Mesendoderm (in vitro differentiated cells): ENCODE data around the gene DCAF4.

ENCODE experiments used
- DNase-seq: peaks from one replicate; pipeline ENCODE4 v3.0.0; 2013
- H2AK5ac ChIP-seq: 2 replicates; pipeline ENCODE4 v1.6.1; 2013; ENCODE audit warnings: low read length, inconsistent platforms
- H2BK120ac ChIP-seq: 2 replicates; pipeline ENCODE4 v1.6.1; 2013; ENCODE audit warnings: low read depth, mild to moderate bottlenecking, low read length, moderate library complexity, mixed read lengths
- H2BK15ac ChIP-seq: replicated peaks from 2 replicates; pipeline ENCODE4 v1.6.1; 2013; ENCODE audit warnings: low read depth, mild to moderate bottlenecking, moderate library complexity
- H2BK5ac ChIP-seq: 2 replicates; pipeline ENCODE4 v1.6.1; 2013; ENCODE audit warnings: low read length, inconsistent platforms
- H3K18ac ChIP-seq: 2 replicates; pipeline ENCODE4 v1.6.1; 2013; ENCODE audit warnings: mild to moderate bottlenecking, low read length, mixed read lengths
- H3K23ac ChIP-seq: one replicate; pipeline ENCODE4 v1.6.1; 2013; ENCODE audit warnings: low read length
- H3K27ac ChIP-seq: 2 replicates; pipeline ENCODE4 v1.5.1; 2013; ENCODE audit warnings: low read depth, mild to moderate bottlenecking, inconsistent platforms, low read length, moderate library complexity
- H3K27me3 ChIP-seq: 2 replicates; pipeline ENCODE4 v1.6.1; 2013; ENCODE audit warnings: low read length, control low read depth, mild to moderate bottlenecking, inconsistent platforms; ENCODE audit not compliant: insufficient read depth, poor library complexity
- H3K36me3 ChIP-seq: 2 replicates; pipeline ENCODE4 v1.6.1; 2013; ENCODE audit warnings: low read length, inconsistent platforms; ENCODE audit not compliant: control insufficient read depth, insufficient read depth
- H3K4ac ChIP-seq: one replicate; pipeline ENCODE4 v1.6.1; 2013; ENCODE audit warnings: low read depth, mild to moderate bottlenecking, low read length, moderate library complexity
- H3K4me1 ChIP-seq: 2 replicates; pipeline ENCODE4 v1.6.1; 2013; ENCODE audit warnings: low read depth, low read length, inconsistent platforms; ENCODE audit not compliant: control insufficient read depth
- H3K4me2 ChIP-seq: 2 replicates; pipeline ENCODE4 v1.6.1; 2013; ENCODE audit warnings: low read length
- H3K4me3 ChIP-seq: 2 replicates; pipeline ENCODE4 v1.5.1; 2013; ENCODE audit warnings: mild to moderate bottlenecking, low read length
- H3K56ac ChIP-seq: one replicate; pipeline ENCODE4 v1.6.1; 2013; ENCODE audit warnings: low read length
- H3K79me1 ChIP-seq: 2 replicates; pipeline ENCODE4 v1.6.1; 2013; ENCODE audit warnings: low read length, inconsistent platforms
- H3K79me2 ChIP-seq: 2 replicates; pipeline ENCODE4 v1.6.1; 2013; ENCODE audit warnings: mild to moderate bottlenecking, low read length; ENCODE audit not compliant: control insufficient read depth, insufficient read depth
- H3K9ac ChIP-seq: 2 replicates; pipeline ENCODE4 v1.6.1; 2013; ENCODE audit warnings: low read length, inconsistent platforms
- H4K5ac ChIP-seq: one replicate; pipeline ENCODE4 v1.6.1; 2013; ENCODE audit warnings: low read length
- H4K8ac ChIP-seq: one replicate; pipeline ENCODE4 v1.6.1; 2013; ENCODE audit warnings: low read depth, mild to moderate bottlenecking, control low read depth, low read length, moderate library complexity
- WGBS: extraction: QIAGEN DNeasy Blood & Tissue Kit; methylation state at CpG from one replicate; pipeline ENCODE4 v1.1.7; 2013; ENCODE audit warnings: low lambda C conversion rate, missing lambda C conversion rate; ENCODE audit not compliant: insufficient coverage; ENCODE audit errors: extremely low coverage; 5-methylcytosine and 5-hydroxymethylcytosine counted together

The DCAF4 gene

DNA sequence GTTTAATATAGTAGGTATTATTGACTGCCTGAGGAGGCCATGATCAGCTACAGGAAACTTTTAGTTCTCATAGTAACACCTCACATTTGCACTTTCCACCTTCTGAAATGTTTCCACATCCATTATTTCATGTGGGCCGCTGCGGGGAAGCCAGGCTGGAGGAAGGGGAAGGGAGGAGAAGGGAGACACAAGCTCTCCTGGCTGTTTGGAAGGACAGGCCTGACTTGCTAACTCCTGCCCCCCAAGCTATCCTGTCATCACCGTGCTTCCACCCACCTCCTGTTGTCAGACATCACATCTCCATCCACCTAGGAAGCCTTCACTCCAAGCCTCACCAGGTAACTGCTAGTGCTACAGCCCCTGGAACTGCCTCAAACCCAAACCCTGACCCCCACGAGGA, 41.9 kb upstream of the DCAF4 start:
- Histone ChIP-seq H2AK5ac (no peak overlapping the region), H4K5ac (no peak overlapping the region), H3K27me3 (no peaks in the 10 kb centered on the region), H3K4ac (no peak overlapping the region), H3K4me2 (no peak overlapping the region), H3K27ac (no peak overlapping the region), H3K18ac (no peak overlapping the region), H4K8ac (no peak overlapping the region), H2BK15ac (no peak overlapping the region), H2BK120ac (no peak overlapping the region), H3K4me1 (peaks cover 2% of the 10 kb centered on the region), H3K79me1 (no peaks in the 10 kb centered on the region), H3K36me3 (no peaks in the 10 kb centered on the region), H3K56ac (peak overlapping the region; percentile 38), H3K9ac (no peak overlapping the region), H2BK5ac (no peak overlapping the region), H3K4me3 (no peak overlapping the region), H3K79me2 (no peaks in the 10 kb centered on the region), H3K23ac (no peak overlapping the region)
- WGBS, result no CpG with 5 or more reads among the region's 4 CpGs
- DNase-seq, result no peak

DNA sequence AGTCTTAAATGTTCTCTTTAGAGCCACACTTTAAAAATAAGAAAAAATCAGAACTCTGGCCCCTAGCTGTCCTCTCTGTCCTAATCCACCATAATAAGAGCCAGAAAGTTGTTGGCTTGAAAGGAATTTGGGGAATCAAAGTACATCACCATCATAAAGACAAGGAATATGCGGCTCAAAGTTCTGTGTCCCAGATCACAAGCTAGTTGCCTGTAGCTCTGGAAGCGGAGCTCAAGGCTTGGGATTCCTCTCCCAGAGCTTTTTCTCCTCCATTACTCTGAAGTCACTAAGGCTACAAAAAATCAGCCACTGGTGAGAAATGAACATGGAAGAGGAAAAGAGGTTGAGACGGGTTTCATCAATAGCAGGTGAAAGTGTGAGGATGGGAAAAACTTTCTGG, 38.8 kb upstream of the DCAF4 start:
- peaks cover 20% of the 10 kb centered on the region for H3K27me3 ChIP-seq
- no peak overlapping the region for H2BK15ac ChIP-seq
- H4K5ac ChIP-seq, result no peak overlapping the region
- no peaks in the 10 kb centered on the region for H3K79me1 ChIP-seq
- no peak overlapping the region for H3K56ac ChIP-seq
- no peak overlapping the region for H4K8ac ChIP-seq
- H2BK120ac ChIP-seq, result no peak overlapping the region
- no peak for DNase-seq
- WGBS, result no CpG with 5 or more reads among the region's 3 CpGs
- peaks cover 5% of the 10 kb centered on the region for H3K4me1 ChIP-seq
- no peak overlapping the region for H3K4me2 ChIP-seq
- H3K23ac ChIP-seq, result no peak overlapping the region
- no peak overlapping the region for H2AK5ac ChIP-seq
- no peak overlapping the region for H2BK5ac ChIP-seq
- H3K4ac ChIP-seq, result no peak overlapping the region
- no peaks in the 10 kb centered on the region for H3K79me2 ChIP-seq
- no peak overlapping the region for H3K27ac ChIP-seq
- H3K18ac ChIP-seq, result no peak overlapping the region
- no peaks in the 10 kb centered on the region for H3K36me3 ChIP-seq
- no peak overlapping the region for H3K9ac ChIP-seq
- H3K4me3 ChIP-seq, result no peak overlapping the region

DNA sequence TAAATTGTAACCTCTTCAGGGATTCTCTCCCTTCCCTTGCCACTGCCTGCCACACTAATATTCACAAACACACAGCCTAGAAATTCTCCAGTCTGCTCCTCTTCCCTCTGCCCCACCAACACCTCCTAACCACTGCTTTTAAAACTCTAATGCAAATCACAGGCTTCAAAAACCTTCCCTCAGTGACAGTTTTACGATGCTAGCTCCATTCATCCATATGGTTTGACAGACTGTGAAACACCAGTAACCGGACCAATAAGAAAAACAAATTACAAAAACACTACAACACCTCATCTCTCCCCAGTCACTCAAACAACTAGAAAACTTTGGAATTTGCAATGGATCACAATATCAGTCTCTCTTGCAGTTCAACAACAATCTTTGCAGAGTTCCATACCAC, 38.1 kb upstream of the DCAF4 start:
- no CpG with 5 or more reads among the region's 2 CpGs for WGBS
- peaks cover 25% of the 10 kb centered on the region for H3K27me3 ChIP-seq

DNA sequence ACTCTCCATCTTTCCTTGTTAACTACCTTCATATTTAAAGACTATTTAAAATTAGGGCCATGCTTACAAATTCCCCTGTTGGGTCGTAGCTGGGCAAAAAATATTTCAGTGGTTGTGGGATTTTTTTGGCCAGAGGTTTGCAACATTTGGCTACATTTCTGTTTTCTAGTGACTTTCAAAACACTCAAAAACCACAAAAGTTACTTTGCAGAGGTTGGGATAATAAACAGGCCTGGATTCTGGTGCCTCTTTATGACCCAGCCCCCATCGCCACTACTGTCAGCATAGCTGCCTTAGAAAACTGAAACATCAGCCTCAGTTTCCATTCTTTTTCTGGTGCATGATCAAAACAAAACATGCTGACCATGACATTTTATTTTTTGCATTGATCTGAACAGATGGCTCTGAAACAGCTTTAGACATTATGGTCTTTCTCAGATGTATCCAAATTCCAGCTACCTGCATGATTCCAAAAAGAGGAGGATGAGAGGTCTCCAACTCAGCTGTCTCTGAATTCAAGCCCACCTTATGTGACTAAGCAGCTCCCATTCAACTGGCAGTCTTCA, 37.5 kb upstream of the DCAF4 start:
- Histone ChIP-seq H3K79me1 (no peaks in the 10 kb centered on the region), H2AK5ac (no peak overlapping the region), H3K56ac (no peak overlapping the region), H3K4me1 (peaks cover 5% of the 10 kb centered on the region), H2BK15ac (no peak overlapping the region), H2BK5ac (no peak overlapping the region), H4K5ac (no peak overlapping the region), H3K4me2 (no peak overlapping the region), H3K9ac (no peak overlapping the region), H3K27ac (no peak overlapping the region), H3K27me3 (peaks cover 25% of the 10 kb centered on the region), H4K8ac (no peak overlapping the region), H3K23ac (no peak overlapping the region), H2BK120ac (no peak overlapping the region), H3K79me2 (no peaks in the 10 kb centered on the region), H3K36me3 (no peaks in the 10 kb centered on the region), H3K4ac (no peak overlapping the region), H3K4me3 (no peak overlapping the region), H3K18ac (no peak overlapping the region)
- DNase-seq, result no peak
- WGBS, result no CpG with 5 or more reads among the region's 2 CpGs

More for the DNA sequence above, 38.1 kb upstream of the DCAF4 start:
- no peaks in the 10 kb centered on the region for H3K36me3 ChIP-seq
- no peak overlapping the region for H3K56ac ChIP-seq
- no peak overlapping the region for H3K9ac ChIP-seq
- H2BK15ac ChIP-seq, result no peak overlapping the region
- H2AK5ac ChIP-seq, result no peak overlapping the region
- no peak for DNase-seq
- no peak overlapping the region for H3K4me2 ChIP-seq
- no peak overlapping the region for H3K27ac ChIP-seq
- H4K5ac ChIP-seq, result no peak overlapping the region
- no peak overlapping the region for H4K8ac ChIP-seq
- H3K79me2 ChIP-seq, result no peaks in the 10 kb centered on the region
- H3K18ac ChIP-seq, result no peak overlapping the region
- H3K4ac ChIP-seq, result no peak overlapping the region
- no peak overlapping the region for H3K4me3 ChIP-seq
- H3K4me1 ChIP-seq, result peaks cover 5% of the 10 kb centered on the region
- no peak overlapping the region for H2BK5ac ChIP-seq
- H3K23ac ChIP-seq, result no peak overlapping the region
- H3K79me1 ChIP-seq, result no peaks in the 10 kb centered on the region
- H2BK120ac ChIP-seq, result no peak overlapping the region

- peak; percentile 48 for DNase-seq
- no CpG with 5 or more reads among the region's 5 CpGs for WGBS
- H3K4me1 ChIP-seq, result peaks cover 3% of the 10 kb centered on the region
- no peak overlapping the region for H2BK5ac ChIP-seq
- H3K4ac ChIP-seq, result no peak overlapping the region
- no peak overlapping the region for H3K4me2 ChIP-seq
- no peak overlapping the region for H3K4me3 ChIP-seq
- no peak overlapping the region for H4K5ac ChIP-seq
- no peak overlapping the region for H3K18ac ChIP-seq
- H3K79me1 ChIP-seq, result no peaks in the 10 kb centered on the region
- no peak overlapping the region for H3K56ac ChIP-seq
- no peak overlapping the region for H3K9ac ChIP-seq
- H2BK15ac ChIP-seq, result no peak overlapping the region
- H3K23ac ChIP-seq, result no peak overlapping the region
- H3K27ac ChIP-seq, result no peak overlapping the region
- no peaks in the 10 kb centered on the region for H3K79me2 ChIP-seq
- no peak overlapping the region for H2AK5ac ChIP-seq
- H3K27me3 ChIP-seq, result peaks cover 25% of the 10 kb centered on the region
- H2BK120ac ChIP-seq, result no peak overlapping the region
- no peak overlapping the region for H4K8ac ChIP-seq
- no peaks in the 10 kb centered on the region for H3K36me3 ChIP-seq
Measured at GRCh38 chr14:72889366-72889765, 36.9 kb upstream of the DCAF4 start.

- Histone ChIP-seq H3K56ac (no peak overlapping the region), H3K27me3 (peaks cover 25% of the 10 kb centered on the region), H3K79me2 (no peaks in the 10 kb centered on the region), H3K27ac (no peak overlapping the region), H4K8ac (no peak overlapping the region), H3K4me2 (peak overlapping the region; percentile 46), H2BK120ac (no peak overlapping the region), H3K18ac (no peak overlapping the region), H4K5ac (no peak overlapping the region), H2BK15ac (no peak overlapping the region), H3K36me3 (no peaks in the 10 kb centered on the region), H2BK5ac (no peak overlapping the region), H2AK5ac (no peak overlapping the region), H3K9ac (no peak overlapping the region), H3K79me1 (no peaks in the 10 kb centered on the region), H3K4me1 (peaks cover 3% of the 10 kb centered on the region), H3K4me3 (no peak overlapping the region), H3K4ac (no peak overlapping the region), H3K23ac (no peak overlapping the region)
- no CpG with 5 or more reads among the region's 14 CpGs for WGBS
- no peak for DNase-seq
Measured at GRCh38 chr14:72891666-72892102, 34.6 kb upstream of the DCAF4 start.
